Stimulated activated CD8-positive, alpha-beta memory T cell treated with anti-CD3 and anti-CD28 coated beads, Interleukin-12 subunit alpha, Interleukin-12 subunit beta, amount 100 ng/mL, for 1 hour (primary cell): ENCODE results near the gene DUOXA1.
A peak's percentile ranks its signal among the peaks of the same experiment; 100 is the strongest.

ENCODE experiments used
- DNase-seq: peaks from one replicate; pipeline ENCODE4 v3.0.0-alpha.2; 2020; ENCODE audit warnings: low read depth

DUOXA1 gene

GRCh38 chr15:45130291-45131000 lies 767 bp upstream of the DUOXA1 start:
- no peak for DNase-seq

DNA sequence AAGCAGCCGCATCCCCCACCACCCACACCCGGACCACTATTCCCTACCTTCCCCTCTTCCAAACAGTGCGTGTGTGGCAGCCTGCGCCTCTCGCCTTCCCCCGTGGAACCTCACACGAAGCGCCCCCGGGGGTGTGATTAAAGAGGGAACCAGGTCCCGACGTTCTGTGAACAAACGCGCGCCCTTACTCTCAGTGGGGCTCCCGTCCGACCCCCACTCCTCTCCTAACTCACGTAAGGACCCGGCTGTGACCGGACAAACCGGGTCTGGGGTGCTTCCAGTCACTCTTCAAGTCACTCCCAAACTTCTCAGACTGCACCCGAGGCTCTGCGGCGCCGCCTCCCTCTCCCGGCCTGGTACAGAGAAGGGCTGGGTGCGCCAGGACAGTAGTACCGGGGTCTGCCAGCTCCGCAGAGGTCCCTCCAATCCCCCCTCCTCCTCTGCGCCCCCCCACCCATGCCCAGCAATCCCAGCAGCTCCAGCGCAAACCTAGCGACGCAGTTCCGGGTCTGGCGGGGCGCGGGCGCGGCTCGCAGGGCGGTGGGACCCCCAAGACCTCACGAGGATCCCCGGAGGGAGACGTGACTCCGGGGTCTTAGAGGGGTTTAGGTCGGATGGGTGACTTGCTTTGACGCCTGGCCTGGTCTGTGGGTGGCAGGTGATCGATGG lies 574 bp downstream of the DUOXA1 start:
- DNase-seq = no peak

DNA sequence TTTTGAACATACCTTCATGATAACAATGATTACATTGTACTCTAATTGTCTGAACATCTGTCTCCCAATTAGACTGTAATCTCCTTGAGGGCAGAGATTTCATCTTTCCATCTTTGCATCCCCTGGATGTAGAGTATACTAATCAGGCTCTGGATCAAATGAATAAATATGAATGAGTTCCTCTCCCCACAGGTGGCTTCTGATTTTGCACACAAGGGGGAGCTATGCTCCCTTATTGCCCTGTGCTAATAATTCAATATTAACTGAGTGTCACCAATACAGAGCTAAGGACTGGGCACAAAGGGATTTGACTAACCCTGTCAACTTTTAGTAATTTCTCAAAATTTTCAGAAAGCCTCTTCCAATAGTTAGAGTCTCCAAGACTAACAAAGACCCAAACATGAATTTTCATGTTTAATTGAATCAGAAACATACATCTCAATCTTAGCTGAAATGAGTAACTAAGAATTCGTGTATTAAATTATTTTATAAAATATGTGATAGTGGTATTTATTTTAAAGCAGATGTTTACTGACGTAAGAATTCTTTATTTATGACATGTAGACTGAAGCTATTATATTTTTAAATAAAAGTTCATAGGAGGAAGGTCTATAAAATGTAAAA lies 3.0 kb downstream of the DUOXA1 start:
- peak; percentile 17 for DNase-seq

GRCh38 chr15:45123397-45123796 lies 6.3 kb downstream of the DUOXA1 start:
- DNase-seq = no peak

DNA sequence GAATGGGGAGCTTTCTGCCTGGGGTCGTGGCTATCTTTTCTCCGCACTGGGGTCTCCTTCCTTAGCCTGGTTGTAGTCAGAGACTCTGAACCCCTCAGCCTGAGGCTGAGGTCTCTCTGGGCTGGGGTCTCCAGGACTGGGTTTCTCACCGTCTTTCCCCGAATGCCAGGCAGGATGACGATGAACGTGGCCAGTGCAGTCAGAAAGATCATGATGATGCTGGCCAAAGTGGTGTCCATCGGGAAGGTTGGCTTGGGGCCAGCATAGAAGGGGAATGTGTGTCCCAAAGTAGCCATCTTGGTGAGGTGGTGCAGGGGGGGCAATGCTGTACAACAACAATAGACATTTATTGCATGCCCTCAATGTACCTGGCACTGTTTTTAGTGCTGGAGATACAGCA lies 7.0 kb downstream of the DUOXA1 start:
- DNase-seq = no peak

GRCh38 chr15:45121706-45122417 lies 7.8 kb downstream of the DUOXA1 start:
- no peak for DNase-seq

DNA sequence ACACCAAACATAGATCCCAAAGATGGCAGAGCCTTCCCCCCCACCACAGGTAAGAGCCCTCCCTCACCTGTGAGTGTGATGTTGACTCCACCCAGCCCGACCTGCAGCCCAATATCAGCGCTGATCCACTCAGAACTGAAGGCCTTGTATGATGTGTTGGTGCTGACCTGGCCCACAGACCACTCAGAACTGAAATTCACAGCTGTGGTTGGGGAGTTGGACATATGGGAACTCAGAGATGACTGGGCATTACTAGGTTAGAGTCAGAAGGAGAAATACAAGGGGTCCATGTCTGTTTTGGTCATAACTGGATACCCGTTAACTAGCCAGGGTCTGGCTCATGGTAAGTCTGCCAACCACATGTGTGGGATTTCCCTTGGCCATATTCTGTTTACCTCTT lies 8.7 kb downstream of the DUOXA1 start:
- no peak for DNase-seq

DNA sequence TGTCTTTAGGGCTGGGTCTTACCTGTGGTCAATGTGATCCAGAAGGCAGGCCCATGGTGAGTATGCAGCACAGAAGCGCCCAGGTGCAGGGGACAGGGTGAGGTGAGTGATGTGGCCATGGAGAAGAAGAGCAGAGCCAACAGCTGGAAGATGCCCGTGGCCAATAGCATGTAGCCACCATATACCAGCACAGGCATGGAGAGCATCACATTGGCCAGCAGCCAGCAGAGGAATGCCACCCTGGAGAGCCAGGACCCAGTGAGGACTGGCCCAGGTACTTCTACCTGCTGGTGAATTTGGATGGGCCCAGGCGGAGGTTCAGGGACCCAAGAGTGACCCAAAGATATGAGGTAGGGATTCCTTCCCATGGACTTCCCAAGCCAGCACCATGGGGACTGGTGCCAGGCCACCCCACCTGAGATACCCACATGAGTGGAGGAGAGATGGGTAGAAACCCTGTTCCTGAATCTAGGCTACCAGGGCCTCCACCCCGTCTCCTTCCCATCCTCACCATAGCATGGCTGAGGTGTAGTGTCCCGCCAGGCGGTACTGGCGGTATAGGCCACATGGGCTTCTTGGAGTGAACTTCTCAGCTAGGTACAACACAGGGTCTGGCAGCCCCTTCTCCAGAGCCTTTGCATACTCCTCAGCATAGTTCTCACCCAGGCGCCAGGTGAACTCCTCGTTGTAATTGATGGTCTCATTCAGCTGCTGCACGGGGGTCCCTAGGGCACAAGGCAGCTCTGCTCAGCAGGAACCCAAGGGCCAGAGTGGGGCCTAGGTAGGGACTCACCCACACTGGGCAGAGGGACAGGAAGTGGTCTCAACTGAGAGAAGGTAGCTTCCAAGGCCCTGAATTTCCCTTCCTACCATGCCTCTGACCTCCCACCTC lies 9.4 kb downstream of the DUOXA1 start:
- DNase-seq = no peak

DNA sequence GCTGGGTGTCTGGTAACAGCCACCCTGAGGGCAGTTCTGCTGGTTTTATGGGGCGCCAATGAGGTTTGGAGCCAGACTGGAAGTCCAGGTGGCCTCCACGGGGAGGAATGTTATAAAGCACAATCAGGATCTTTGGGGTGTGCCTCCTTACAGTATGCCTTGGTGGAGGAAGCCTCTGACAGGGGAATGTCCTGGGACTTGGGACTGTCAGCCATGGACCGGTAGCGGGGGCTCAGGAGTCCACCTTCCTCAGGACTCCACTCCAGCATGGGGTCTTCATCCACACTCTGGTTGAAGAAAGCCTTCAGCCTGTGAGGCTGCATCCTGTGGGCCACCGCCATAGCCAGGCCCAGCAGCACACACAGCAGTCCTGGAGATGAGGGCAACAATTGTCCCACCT lies 10.7 kb downstream of the DUOXA1 start:
- DNase-seq = no peak

DNA sequence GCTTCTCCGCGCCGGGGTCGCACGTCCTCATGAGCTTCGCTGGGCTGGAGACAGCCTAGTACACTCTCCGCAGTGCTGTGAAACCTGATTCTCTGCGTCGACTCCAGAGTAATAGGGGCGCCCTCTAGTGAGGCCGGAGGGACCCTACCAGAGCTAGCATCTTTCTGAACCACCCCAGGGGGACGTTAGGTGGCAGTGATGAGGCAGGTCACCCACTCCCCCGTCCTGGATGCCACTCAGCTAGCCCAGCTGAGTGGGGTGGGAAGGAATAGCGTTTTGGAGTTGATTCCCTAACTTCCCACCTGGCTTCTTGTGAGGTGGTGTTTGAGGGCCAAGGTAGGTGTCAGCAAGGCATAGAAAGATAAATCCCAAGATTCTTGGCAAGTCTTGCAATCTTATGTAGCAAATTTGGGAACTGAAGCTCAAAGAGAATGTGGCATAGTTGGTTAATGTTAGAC lies 11.5 kb downstream of the DUOXA1 start:
- peak; percentile 74 for DNase-seq

DNA sequence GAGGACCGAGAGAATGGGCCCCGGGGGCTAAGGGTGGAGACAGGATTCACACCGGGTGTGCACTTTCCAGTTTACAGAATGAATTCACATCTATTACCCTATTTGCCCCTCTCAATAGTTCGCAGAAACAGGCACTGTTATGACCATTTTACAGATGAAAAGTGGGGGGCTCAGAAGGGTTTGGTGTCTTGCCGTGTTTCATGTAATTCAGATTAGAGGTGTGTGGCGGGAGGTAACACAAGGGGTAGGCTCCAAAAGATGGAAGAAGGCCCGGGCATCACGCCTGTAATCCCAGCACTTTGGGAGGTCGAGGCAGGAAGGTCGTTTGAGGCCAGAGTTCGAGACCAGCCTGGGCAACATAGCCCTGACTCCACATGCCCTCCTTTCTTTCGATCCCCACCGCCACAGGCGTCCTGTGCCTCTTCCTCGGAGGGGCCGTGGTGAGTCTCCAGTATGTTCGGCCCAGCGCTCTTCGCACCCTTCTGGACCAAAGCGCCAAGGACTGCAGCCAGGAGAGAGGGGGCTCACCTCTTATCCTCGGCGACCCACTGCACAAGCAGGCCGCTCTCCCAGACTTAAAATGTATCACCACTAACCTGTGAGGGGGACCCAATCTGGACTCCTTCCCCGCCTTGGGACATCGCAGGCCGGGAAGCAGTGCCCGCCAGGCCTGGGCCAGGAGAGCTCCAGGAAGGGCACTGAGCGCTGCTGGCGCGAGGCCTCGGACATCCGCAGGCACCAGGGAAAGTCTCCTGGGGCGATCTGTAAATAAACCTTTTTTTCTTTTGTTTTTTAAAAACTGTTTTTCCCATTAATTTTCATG lies 12.2 kb downstream of the DUOXA1 start:
- DNase-seq = no peak

DNA sequence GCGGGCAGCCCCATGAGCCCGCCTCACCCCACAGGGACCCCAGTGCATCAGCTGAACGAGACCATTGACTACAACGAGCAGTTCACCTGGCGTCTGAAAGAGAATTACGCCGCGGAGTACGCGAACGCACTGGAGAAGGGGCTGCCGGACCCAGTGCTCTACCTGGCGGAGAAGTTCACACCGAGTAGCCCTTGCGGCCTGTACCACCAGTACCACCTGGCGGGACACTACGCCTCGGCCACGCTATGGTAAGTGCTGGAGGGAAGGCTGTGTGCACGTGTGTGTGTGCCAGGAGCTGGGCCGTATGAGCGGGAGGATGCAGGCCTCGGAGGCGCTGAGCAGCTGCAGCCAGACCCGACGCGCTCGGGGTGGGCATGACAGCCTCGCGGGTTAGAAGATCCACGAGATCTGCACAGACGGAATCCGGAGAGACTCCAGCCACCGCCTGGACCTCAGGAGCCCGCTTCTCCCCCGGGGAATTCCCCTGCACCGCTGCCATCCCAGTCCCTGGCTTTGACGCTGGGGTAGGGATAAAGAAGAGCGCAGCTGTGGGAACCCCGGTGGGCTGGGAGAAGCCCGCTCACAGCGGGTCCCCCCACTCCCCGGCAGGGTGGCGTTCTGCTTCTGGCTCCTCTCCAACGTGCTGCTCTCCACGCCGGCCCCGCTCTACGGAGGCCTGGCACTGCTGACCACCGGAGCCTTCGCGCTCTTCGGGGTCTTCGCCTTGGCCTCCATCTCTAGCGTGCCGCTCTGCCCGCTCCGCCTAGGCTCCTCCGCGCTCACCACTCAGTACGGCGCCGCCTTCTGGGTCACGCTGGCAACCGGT lies 13.0 kb downstream of the DUOXA1 start:
- no peak for DNase-seq

- DNase-seq = no peak
Measured at GRCh38 chr15:45116006-45116481, 13.6 kb downstream of the DUOXA1 start.

- DNase-seq = no peak
Measured at GRCh38 chr15:45115312-45115820, 14.3 kb downstream of the DUOXA1 start.

GRCh38 chr15:45114751-45115085 lies 15.0 kb downstream of the DUOXA1 start:
- DNase-seq = no peak

GRCh38 chr15:45114076-45114750 lies 15.5 kb downstream of the DUOXA1 start, which contains the start of the genes DUOX2 and DUOXA2:
TSS of gene DUOX2 (minus strand) at chr15:45114172. CDS start at chr15:45113411, 761 bp downstream.
TSS of gene DUOXA2 (plus strand) at chr15:45114326. CDS start at chr15:45114606, 280 bp downstream.
- DNase-seq = no peak

DNA sequence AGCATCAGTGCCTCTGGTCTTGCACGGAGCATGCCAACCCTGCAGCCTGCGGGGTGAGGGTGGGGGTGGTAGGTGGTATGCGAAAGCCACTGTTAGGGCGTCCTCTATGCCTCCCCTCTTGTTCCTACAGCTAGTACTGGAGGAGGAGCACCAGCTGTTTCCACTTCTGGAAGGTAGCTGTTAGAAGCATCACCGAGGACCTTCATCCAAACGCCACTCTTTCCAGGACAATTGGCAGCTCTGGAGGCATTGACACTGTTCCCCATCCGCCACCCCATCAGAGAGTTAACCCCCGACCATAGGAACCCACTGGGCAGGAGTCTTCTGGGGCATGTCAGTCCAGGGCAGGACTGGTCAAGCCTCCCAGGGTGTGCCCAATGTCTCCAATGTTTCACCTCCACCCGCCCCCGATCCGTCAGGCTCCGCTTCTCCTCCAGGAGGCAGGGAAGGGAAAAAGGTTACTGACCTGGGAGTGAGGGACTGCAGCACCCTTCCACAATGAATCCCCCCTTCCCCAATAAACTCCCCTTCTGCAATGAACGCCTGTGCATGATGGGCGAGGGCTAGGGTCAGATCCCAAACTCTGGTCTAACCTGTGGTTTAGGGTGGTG lies 16.2 kb downstream of the DUOXA1 start:
- DNase-seq = no peak
